ENCODE measurements around the gene CAVIN1.

The CAVIN1 gene

DNA sequence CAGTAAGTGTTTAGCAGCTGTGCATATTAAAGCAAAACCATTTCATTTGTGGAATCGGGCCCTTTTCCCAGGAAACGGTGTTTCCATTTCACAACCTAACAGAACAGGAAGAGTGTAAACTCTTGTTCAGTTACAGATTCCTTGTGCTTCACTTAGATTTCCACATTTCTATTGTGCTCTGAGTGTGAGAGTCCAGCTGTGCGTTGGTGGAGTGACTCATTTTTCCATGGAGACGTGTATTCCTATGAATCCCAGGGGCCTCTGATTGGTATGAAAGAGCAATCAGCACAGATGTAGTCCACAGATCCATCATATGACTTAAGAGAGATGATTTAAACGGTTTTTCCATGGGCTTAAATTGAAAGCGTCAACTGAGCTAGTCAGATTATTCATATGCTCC lies 13.3 kb upstream of the CAVIN1 start:
- no peak overlapping the region for H3K4me3 ChIP-seq (ENCODE audit: low read depth in 1 of 2, low read length in 2 of 2)
- H3K27ac ChIP-seq (ENCODE audit: low read depth, low read length): no peak overlapping the region
- no peaks in the 10 kb centered on the region for H3K27me3 ChIP-seq (ENCODE audit: control insufficient read depth in 1 of 2, insufficient read depth in 2 of 2, low read length in 2 of 2)
- H3K4me1 ChIP-seq (ENCODE audit: control insufficient read depth in 1 of 2, insufficient read depth in 2 of 2, low read length in 2 of 2): peaks cover 1 to 6% of the 10 kb centered on the region in 2 donors
- H3K9ac ChIP-seq (ENCODE audit: low read depth in 1 of 2, low read length in 2 of 2): no peak overlapping the region
- no peaks in the 10 kb centered on the region for H3K9me3 ChIP-seq (ENCODE audit: control insufficient read depth in 1 of 2, low read length in 2 of 2)
- no peaks in the 10 kb centered on the region for H3K36me3 ChIP-seq (ENCODE audit: control insufficient read depth in 1 of 2, insufficient read depth in 2 of 2, low read length in 2 of 2)

- Histone ChIP-seq H3K27me3 (ENCODE audit: control insufficient read depth in 1 of 2, insufficient read depth in 2 of 2, low read length in 2 of 2) (no peaks in the 10 kb centered on the region), H3K36me3 (ENCODE audit: control insufficient read depth in 1 of 2, insufficient read depth in 2 of 2, low read length in 2 of 2) (no peaks in the 10 kb centered on the region)
These were observed 8.7 kb upstream of the CAVIN1 start for GRCh38 chr17:42431758-42432161.

DNA sequence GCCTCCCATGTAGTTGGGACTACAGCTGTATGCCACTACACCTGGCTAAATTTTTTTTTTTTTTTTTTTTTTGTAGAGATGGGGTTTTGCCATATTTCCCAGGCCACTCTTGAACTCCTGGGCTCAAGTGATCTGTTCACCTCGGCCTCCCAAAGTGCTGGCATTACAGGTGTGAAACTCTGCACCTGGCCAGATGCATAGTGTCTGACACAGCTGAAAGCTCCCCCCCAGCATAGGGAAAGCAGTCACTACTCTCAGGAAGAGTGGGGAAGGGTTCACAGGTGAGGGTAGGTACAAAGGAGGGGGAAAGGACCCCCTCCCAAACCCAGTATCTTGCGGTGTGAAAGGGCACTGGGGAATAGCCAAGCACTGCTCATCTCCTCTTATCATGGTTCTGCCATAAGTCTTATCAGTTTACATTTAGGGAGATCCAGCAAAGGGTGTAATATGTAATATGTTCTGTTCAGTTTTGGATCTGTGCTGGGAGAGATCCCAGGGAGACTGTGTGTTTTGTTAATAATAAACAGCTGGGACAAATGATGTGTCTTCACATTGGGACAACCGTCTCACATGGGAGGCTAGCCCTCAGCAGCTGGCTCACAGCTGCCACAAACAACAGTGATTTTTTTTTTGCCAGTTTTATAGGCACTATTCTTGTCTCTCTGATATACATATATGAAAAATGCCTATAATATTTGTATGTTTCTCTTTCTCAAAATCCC lies 6.8 kb upstream of the CAVIN1 start:
- H3K36me3 ChIP-seq (ENCODE audit: control insufficient read depth in 1 of 2, insufficient read depth in 2 of 2, low read length in 2 of 2): no peaks in the 10 kb centered on the region
- no peaks in the 10 kb centered on the region for H3K9me3 ChIP-seq (ENCODE audit: control insufficient read depth in 1 of 2, low read length in 2 of 2)
- H3K27me3 ChIP-seq (ENCODE audit: control insufficient read depth in 1 of 2, insufficient read depth in 2 of 2, low read length in 2 of 2): no peaks in the 10 kb centered on the region
- no peaks in the 10 kb centered on the region for H3K4me1 ChIP-seq (ENCODE audit: control insufficient read depth in 1 of 2, insufficient read depth in 2 of 2, low read length in 2 of 2)
- H3K27ac ChIP-seq (ENCODE audit: low read depth, low read length): no peak overlapping the region
- no peak overlapping the region for H3K4me3 ChIP-seq (ENCODE audit: low read depth in 1 of 2, low read length in 2 of 2)
- no peak overlapping the region for H3K9ac ChIP-seq (ENCODE audit: low read depth in 1 of 2, low read length in 2 of 2)

More at GRCh38 chr17:42431758-42432161, 8.7 kb upstream of the CAVIN1 start:
- no peaks in the 10 kb centered on the region for H3K4me1 ChIP-seq (ENCODE audit: control insufficient read depth in 1 of 2, insufficient read depth in 2 of 2, low read length in 2 of 2)
- H3K4me3 ChIP-seq (ENCODE audit: low read depth in 1 of 2, low read length in 2 of 2): no peak overlapping the region
- H3K9ac ChIP-seq (ENCODE audit: low read depth in 1 of 2, low read length in 2 of 2): no peak overlapping the region
- H3K27ac ChIP-seq (ENCODE audit: low read depth, low read length): no peak overlapping the region
- H3K9me3 ChIP-seq (ENCODE audit: control insufficient read depth in 1 of 2, low read length in 2 of 2): no peaks in the 10 kb centered on the region

DNA sequence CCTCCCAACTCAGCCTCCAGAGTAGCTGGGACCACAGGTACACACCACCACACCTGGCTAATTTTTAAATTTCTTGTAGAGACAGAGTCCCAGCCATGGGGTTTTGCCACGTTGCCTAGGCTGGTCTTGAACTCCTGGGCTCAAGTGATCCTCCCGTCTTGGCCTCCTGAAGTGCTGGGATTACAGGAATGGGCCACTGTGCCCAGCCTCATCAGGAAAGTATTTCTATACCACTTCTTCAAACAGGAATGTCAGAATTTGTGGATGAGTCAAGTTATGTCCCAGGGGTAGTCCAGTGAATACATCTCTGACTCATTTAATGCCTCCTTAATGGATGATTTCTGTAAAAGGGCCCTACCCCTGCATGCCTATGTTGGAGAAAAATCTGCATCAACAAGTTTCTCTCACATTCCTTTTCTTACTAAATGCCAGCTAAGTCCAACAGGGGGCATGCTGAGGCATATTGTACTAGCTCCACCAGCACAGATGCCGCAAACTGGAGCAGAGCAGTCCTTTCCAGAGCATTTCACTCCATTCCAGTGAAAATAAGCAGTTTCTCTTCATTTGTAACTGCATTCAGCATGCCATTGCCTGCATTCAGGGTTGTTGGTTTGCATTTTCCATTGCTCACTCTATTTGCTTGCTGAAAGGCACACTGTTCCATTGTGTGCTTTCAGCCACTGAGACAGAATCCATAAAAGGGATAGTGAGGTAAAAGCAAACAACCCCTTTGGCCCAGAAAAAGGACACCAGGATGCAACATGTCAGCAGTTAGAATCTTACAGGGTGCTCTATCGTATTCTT lies 5.3 kb upstream of the CAVIN1 start:
- no peak overlapping the region for H3K4me3 ChIP-seq (ENCODE audit: low read depth in 1 of 2, low read length in 2 of 2)
- no peaks in the 10 kb centered on the region for H3K4me1 ChIP-seq (ENCODE audit: control insufficient read depth in 1 of 2, insufficient read depth in 2 of 2, low read length in 2 of 2)
- no peaks in the 10 kb centered on the region for H3K27me3 ChIP-seq (ENCODE audit: control insufficient read depth in 1 of 2, insufficient read depth in 2 of 2, low read length in 2 of 2)
- H3K36me3 ChIP-seq (ENCODE audit: control insufficient read depth in 1 of 2, insufficient read depth in 2 of 2, low read length in 2 of 2): no peaks in the 10 kb centered on the region
- no peak overlapping the region for H3K9ac ChIP-seq (ENCODE audit: low read depth in 1 of 2, low read length in 2 of 2)
- H3K27ac ChIP-seq (ENCODE audit: low read depth, low read length): no peak overlapping the region
- H3K9me3 ChIP-seq (ENCODE audit: control insufficient read depth in 1 of 2, low read length in 2 of 2): no peaks in the 10 kb centered on the region

DNA sequence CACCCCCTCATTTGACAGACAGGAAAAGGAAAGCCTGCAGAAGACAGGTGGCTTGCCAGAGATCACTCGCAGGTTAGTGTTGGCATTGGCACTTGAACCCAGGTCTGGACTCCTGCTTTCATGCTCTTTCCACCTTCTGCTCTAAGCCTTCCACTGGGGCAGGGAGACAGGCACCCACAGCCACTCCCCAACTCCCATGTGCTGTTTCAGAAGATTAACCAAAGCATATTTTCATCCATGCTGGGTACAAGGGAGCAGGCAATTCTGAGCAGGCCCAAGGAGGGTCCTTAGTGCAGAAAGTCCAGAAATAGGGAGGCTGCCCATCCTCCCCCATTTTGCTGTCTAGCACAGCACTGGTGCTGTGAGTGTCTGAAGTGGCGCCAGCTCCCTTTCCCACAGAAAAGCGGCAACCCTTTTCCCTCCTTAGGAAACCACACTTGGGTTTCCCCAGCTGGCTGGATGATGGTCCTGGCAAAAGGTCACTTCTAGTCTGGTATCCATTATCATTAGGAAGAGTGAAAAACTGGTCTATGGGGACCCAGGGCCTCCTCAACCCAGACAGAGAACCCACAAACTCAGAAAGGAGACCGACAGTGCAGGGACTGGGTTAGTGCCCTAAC lies 2.0 kb upstream of the CAVIN1 start:
- H3K9ac ChIP-seq (ENCODE audit: low read depth in 1 of 2, low read length in 2 of 2): no peak overlapping the region
- H3K4me3 ChIP-seq (ENCODE audit: low read depth in 1 of 2, low read length in 2 of 2): no peak overlapping the region
- H3K9me3 ChIP-seq (ENCODE audit: control insufficient read depth in 1 of 2, low read length in 2 of 2): no peaks in the 10 kb centered on the region
- H3K27me3 ChIP-seq (ENCODE audit: control insufficient read depth in 1 of 2, insufficient read depth in 2 of 2, low read length in 2 of 2): peaks cover 12 to 13% of the 10 kb centered on the region in 2 donors
- H3K36me3 ChIP-seq (ENCODE audit: control insufficient read depth in 1 of 2, insufficient read depth in 2 of 2, low read length in 2 of 2): no peaks in the 10 kb centered on the region
- H3K27ac ChIP-seq (ENCODE audit: low read depth, low read length): no peak overlapping the region
- peaks cover 0 to 6% of the 10 kb centered on the region in 2 donors for H3K4me1 ChIP-seq (ENCODE audit: control insufficient read depth in 1 of 2, insufficient read depth in 2 of 2, low read length in 2 of 2)

DNA sequence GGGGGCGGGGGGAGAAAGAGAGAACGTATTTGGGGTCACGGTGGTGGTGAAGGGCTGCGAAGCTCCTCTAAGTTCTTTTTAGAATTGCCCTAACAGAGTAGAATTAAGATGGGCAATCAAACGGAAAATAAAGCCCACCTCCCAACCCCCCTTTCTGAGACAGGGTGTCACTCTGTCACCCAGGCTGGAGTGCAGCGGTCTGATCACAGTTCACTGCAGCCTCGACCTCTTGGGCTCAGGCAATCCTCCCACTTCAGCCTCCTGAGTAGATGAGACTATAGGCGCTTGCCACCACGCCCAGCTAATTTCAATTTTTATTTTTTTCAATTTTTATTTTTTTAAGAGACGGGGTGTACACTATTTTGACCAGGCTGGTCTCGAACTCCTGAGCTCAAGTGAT lies 710 bp upstream of the CAVIN1 start:
- no peak overlapping the region for H3K9ac ChIP-seq (ENCODE audit: low read depth in 1 of 2, low read length in 2 of 2)

DNA sequence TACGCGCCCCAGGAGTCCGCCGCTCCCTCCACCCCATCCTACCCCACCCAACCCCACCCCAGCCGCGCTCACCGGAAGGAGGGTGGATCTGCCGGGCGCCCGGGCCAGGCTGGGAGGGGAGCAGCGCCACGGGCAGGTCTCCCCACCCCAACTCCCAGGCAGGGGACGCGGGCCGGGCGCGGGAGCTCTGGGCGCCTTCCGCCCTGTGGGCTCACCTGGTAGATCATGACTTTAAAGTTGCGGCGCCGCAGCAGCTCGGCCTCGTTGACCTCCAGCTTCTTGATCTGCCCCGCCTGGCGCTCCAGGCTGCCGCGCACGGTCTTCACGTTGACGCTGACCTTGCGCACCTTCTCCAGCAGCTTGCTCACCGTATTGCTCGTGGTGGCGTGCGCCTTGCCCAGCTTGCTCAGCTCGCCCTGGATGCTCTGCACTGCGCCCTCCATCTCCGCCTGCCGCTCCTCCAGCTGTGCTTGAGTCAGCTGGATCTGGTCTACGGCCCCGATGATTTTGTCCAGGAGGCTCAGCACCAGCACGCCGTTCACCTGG lies 571 bp downstream of the CAVIN1 start:
- Histone ChIP-seq H3K36me3 (ENCODE audit: control insufficient read depth in 1 of 2, insufficient read depth in 2 of 2, low read length in 2 of 2) (no peaks in the 10 kb centered on the region), H3K27ac (ENCODE audit: low read depth, low read length) (peak overlapping the region; percentile 70), H3K9ac (ENCODE audit: low read depth in 1 of 2, low read length in 2 of 2) (peak overlapping the region; percentile 51 to 70), H3K4me1 (ENCODE audit: control insufficient read depth in 1 of 2, insufficient read depth in 2 of 2, low read length in 2 of 2) (peaks cover 0 to 6% of the 10 kb centered on the region in 2 donors), H3K27me3 (ENCODE audit: control insufficient read depth in 1 of 2, insufficient read depth in 2 of 2, low read length in 2 of 2) (peaks cover 12 to 13% of the 10 kb centered on the region in 2 donors), H3K4me3 (ENCODE audit: low read depth in 1 of 2, low read length in 2 of 2) (peak overlapping the region; percentile 76 to 86), H3K9me3 (ENCODE audit: control insufficient read depth in 1 of 2, low read length in 2 of 2) (no peaks in the 10 kb centered on the region)

More for the DNA sequence above, 710 bp upstream of the CAVIN1 start:
- peaks cover 0 to 6% of the 10 kb centered on the region in 2 donors for H3K4me1 ChIP-seq (ENCODE audit: control insufficient read depth in 1 of 2, insufficient read depth in 2 of 2, low read length in 2 of 2)
- no peaks in the 10 kb centered on the region for H3K9me3 ChIP-seq (ENCODE audit: control insufficient read depth in 1 of 2, low read length in 2 of 2)
- H3K27ac ChIP-seq (ENCODE audit: low read depth, low read length): no peak overlapping the region
- H3K4me3 ChIP-seq (ENCODE audit: low read depth in 1 of 2, low read length in 2 of 2): peak overlapping the region in 1 of 2 donors; percentile 76
- no peaks in the 10 kb centered on the region for H3K36me3 ChIP-seq (ENCODE audit: control insufficient read depth in 1 of 2, insufficient read depth in 2 of 2, low read length in 2 of 2)
- peaks cover 12 to 13% of the 10 kb centered on the region in 2 donors for H3K27me3 ChIP-seq (ENCODE audit: control insufficient read depth in 1 of 2, insufficient read depth in 2 of 2, low read length in 2 of 2)

GRCh38 chr17:42421507-42422338 lies 1.3 kb downstream of the CAVIN1 start:
- Histone ChIP-seq H3K4me3 (ENCODE audit: low read depth in 1 of 2, low read length in 2 of 2) (peak overlapping the region; percentile 46 to 86), H3K27ac (ENCODE audit: low read depth, low read length) (peak overlapping the region; percentile 62), H3K4me1 (ENCODE audit: control insufficient read depth in 1 of 2, insufficient read depth in 2 of 2, low read length in 2 of 2) (peaks cover 0 to 6% of the 10 kb centered on the region in 2 donors), H3K36me3 (ENCODE audit: control insufficient read depth in 1 of 2, insufficient read depth in 2 of 2, low read length in 2 of 2) (no peaks in the 10 kb centered on the region), H3K9ac (ENCODE audit: low read depth in 1 of 2, low read length in 2 of 2) (peak overlapping the region; percentile 38 to 51), H3K9me3 (ENCODE audit: control insufficient read depth in 1 of 2, low read length in 2 of 2) (no peaks in the 10 kb centered on the region), H3K27me3 (ENCODE audit: control insufficient read depth in 1 of 2, insufficient read depth in 2 of 2, low read length in 2 of 2) (peaks cover 12 to 13% of the 10 kb centered on the region in 2 donors)

DNA sequence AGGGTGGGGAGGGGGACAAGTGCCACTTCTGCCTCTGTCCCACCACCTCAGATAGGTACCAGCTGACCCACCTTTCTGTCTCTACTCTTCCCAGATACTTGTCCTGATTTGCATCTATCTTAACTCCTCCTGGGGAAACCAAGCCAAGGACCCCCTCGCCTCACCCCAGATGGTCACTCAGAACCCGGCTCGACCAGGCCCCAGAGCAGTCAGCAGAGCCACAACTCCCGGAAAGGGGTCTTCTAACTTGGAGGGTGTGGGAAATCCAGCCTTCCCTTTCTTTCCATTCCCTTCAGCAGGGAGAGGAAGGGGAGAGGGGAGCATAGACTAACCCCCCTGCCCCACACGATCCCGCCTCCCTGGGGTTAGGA lies 1.9 kb downstream of the CAVIN1 start:
- Histone ChIP-seq H3K9me3 (ENCODE audit: control insufficient read depth in 1 of 2, low read length in 2 of 2) (no peaks in the 10 kb centered on the region), H3K9ac (ENCODE audit: low read depth in 1 of 2, low read length in 2 of 2) (peak overlapping the region; percentile 38 to 51), H3K27me3 (ENCODE audit: control insufficient read depth in 1 of 2, insufficient read depth in 2 of 2, low read length in 2 of 2) (peaks cover 12 to 13% of the 10 kb centered on the region in 2 donors), H3K27ac (ENCODE audit: low read depth, low read length) (no peak overlapping the region), H3K4me3 (ENCODE audit: low read depth in 1 of 2, low read length in 2 of 2) (peak overlapping the region in 1 of 2 donors; percentile 34), H3K36me3 (ENCODE audit: control insufficient read depth in 1 of 2, insufficient read depth in 2 of 2, low read length in 2 of 2) (no peaks in the 10 kb centered on the region), H3K4me1 (ENCODE audit: control insufficient read depth in 1 of 2, insufficient read depth in 2 of 2, low read length in 2 of 2) (peaks cover 0 to 6% of the 10 kb centered on the region in 2 donors)

Measured in duodenal mucosa (tissue), 2 donors.